GM18870 (cell line): ENCODE results near the gene FCER2.

Experiments
- ATAC-seq: cut with Tn5 transposase; IDR thresholded peaks from one replicate; pipeline ENCODE4 v1.9.1; 2021; ENCODE audit warnings: moderate library complexity; ENCODE audit not compliant: unreplicated experiment

Gene FCER2

DNA sequence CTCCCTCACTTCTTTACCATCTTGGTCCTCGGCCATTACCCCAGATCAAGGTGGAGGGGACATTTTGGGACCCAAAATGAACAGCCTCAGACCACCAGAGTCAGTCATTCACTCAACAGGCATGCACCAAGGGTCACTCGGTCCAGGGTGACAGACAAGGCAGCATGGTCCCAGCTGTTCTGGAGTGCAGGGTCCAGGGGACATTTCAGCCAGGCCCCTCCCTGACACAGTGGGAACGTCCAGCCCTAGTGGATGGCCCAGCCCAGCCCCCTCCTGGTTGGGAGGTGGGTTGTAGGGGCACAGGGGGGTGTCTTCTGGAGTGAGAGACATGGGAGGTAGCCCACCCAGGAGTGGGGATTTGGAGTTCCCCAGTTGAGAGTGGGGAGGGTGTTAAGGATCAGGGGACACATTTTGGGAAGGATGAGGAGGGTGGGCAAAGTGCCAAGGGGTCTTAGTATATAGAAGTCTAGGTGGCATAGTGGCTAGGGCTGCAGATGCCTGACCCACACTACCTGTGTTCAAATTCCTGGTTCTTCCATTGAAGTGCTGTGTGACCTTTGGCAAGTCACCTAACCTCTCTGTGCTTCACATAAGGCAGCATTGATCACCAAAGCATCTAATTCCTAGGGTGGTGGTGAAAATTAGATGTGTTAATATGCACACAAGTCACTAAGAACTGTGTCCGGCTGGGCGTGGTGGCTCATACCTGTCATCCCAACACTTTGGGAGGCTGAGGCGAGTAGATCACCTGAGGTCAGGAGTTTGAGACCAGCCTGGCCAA lies 2.5 kb upstream of the FCER2 start:
- no peak for ATAC-seq

GRCh38 chr19:7703332-7703731 lies 1.4 kb upstream of the FCER2 start:
- no peak for ATAC-seq

DNA sequence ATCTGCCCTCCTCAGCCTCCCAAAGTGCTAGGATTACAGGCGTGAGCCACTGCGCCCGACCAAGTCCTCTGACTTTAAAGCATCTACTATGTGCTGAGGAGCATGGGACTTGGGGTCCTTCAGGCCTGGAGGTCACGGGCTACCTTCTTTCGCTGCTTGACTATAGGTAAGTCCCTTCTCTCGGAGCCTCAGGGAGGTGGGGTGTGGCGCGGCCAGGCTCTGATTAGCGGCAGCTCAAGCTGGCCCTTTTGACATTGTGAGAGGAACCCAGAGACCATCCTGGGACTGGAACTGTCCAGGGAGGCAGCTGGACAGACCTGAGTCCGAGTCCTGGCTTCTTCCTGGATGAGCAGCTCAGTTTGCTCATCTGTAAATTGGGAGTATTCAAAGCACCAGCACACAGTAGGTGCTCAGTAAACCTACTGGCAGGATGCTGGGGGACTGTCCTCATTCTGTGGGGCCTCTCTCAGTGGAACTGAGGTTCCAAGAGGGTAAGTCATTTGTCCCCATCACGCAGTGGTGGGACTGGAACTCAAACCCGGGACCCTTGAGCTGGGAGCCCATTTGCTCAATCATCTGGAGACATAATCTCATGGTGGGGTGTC lies 780 bp downstream of the FCER2 start:
- ATAC-seq, result no peak

DNA sequence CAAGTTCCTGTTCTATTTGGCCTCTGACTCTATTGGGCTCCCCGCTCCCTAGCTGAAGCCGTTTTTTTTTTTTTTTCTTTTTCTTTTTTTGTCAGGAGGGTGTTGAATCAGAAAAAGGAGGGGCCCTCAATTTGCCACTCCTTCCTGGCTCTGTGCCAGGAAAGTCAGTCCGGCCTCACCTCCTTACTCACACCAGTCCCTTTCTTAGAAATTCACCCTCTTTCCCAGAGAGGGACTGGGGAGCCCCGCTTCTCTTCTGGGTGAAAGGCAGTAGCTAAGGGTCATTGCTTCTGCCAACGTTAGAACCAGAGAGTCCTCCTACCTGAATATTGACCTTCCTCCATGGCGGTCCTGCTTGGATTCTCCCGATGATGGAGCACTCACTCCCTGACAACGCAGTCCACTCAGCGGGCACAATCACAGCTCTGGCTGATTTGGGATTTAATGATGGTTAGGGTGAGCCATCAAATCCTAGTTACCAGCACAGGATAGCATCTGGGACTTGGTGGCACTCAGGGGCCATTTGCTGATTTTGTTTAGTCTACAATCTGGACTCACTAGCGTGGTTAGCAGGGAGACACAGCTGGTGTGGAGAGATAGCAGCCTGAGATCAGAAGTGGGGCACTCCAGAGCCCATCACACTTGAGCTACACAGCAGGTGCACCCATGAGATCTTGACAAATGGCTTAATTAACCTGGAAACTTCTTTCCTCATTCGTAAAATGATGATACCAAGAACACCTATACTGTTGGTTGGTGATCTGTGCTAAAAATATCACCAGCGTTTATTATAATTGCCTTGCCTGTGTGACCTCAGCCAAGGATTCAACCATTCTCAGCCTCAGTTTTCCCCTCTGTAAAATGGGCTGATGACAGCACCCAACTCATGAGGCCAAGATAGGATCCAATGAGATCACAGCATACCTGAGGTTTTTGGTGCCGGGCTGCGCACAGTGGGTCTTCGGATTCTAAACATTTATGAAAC lies 2.2 kb downstream of the FCER2 start:
- ATAC-seq, result no peak

DNA sequence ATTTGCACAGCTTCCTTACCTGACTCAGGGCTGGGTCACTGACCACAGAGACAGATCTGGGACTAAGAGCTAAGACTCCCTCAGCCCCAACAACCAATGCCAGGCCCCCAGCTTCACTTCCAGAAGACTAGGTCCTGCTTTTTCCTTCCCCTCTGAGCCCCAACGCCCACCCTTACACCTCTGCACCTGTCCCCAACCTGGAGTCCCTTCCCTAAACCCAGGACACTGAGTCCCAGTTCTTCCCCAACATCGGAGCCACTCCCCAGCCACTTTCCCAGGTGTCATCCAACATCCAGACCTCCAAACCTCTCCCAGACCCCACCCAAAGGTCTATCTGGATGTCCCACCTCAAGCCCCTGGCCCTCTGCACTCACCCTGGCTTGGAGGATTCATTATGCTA lies 2.9 kb downstream of the FCER2 start:
- no peak for ATAC-seq

DNA sequence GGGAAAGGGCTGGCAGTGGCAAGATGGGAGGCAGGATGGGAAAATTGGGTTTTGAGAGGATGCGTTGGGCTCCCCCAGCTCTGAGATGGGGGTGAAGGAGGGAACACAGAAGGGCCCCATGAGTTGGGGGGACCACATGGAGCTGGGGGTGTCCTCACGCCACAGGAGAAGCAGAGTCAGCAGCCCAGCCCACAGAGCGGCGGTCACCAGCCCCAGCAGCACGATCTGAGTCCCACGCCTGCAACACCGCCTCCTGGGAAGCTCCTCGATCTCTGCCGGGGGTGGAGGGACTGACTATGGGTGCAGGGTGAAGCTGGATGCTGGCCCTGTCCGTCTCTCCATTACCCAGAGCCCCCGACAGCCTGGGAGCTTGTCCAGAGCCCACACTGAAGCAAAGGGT lies 3.3 kb downstream of the FCER2 start:
- ATAC-seq, result no peak

GRCh38 chr19:7697721-7698287 lies 4.1 kb downstream of the FCER2 start:
- no peak for ATAC-seq

DNA sequence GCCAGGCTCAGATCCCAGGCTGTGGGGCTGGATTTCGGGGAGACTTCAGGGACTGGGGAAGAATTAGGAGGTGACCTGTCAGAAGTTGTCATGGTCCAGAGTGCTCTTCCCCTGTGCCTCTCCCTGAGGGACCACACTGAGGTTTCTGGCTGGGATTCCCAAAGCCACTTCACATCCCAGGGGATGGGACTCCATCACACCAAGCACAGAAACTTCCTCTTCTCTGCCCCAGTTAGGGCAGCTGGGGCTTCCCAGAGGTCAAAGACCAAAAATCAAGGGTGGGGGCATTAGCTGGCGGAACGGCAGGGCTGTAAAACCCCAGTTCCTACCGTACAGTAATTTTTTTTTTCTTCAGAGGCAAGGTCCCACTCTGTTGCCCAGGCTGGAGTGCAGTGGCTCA lies 7.4 kb downstream of the FCER2 start:
- ATAC-seq, result no peak

GRCh38 chr19:7692417-7693088 lies 9.4 kb downstream of the FCER2 start:
- ATAC-seq, result no peak

GRCh38 chr19:7691497-7691896 lies 10.4 kb downstream of the FCER2 start:
- ATAC-seq, result no peak

DNA sequence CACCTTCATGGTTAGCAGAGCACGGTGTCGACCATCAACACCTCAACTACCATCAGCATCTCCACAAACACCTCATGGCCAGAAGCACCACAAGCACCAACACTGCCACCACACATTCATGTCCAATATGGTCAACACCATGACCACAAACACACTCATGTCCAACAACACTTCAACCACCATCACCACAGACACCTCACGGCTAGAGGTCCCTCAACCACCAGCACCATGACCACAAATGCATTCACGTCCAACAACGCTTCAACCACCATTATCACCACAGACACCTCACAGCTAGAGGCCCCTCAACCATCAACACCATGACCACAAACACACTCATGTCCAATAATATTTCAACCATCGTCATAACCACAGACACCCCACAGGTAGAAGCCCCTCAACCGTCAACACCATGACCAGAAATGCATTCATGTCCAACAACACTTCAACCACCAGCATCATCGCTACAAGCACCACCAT lies 11.1 kb downstream of the FCER2 start:
- ATAC-seq, result no peak

- no peak for ATAC-seq
Observed at GRCh38 chr19:7689165-7689564, 12.8 kb downstream of the FCER2 start.

DNA sequence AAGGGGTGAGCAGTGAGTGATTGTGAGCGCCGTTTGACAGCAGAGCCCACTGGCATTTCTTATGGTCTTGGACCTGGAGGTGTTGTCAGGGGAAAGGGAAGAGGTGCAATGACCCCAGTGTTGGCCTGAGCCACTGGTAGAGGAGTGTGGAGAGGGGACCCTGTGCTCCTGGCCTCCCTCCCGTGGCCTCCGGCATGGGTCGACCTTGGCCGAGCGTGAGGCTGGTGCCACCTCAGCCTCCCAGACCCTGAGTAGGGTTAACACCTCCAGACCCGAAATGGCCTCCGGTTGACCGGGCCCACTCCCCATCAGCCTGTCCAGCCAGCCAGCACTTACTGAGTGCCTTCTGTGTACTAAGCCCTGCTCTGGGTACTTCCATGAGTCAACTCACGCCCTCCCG lies 14.8 kb downstream of the FCER2 start:
- ATAC-seq, result no peak

DNA sequence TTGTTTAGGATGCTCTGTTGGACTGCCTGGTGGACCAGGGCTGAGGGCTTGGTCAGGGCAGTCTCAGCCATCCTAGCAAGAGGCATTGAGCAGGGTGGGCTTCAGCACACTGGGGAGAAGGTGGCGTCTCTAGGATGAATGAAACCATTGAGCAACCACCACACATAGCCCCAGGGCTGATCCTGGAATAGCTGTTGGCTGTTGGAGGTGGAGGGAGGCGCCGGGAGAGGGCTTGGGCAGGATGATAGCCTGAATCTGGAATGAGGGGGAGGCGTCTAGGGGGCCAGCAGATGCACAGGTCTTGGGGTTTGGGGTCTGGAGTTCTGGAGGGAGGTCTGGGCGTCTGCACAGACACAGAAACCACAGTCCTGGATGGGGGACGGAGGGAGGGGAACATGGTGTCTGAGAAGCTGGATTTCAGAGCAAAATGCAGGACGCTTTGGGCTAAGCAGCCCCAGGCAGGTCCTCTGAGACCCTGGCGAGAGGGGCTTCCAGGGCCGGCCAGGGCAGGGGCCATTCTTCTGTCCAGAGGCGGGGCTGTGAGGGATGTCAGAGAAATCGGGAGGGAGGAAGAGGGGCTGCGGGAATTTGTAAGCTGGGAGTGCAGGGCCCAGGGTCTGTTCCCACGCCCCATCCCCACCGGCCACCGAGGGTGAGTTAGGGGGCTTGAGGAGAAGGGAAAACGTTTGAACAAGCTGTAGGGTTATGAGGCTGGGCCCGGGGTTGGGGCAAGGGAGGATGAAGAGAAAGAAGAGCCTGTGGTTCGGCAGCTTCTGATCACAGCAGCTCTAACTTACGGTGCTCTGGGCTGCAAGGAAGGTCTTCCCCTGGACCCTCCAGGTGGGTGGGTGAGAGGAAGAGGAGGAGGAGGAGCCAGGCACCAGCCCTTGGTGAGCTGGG lies 16.1 kb downstream of the FCER2 start:
- ATAC-seq, result no peak

DNA sequence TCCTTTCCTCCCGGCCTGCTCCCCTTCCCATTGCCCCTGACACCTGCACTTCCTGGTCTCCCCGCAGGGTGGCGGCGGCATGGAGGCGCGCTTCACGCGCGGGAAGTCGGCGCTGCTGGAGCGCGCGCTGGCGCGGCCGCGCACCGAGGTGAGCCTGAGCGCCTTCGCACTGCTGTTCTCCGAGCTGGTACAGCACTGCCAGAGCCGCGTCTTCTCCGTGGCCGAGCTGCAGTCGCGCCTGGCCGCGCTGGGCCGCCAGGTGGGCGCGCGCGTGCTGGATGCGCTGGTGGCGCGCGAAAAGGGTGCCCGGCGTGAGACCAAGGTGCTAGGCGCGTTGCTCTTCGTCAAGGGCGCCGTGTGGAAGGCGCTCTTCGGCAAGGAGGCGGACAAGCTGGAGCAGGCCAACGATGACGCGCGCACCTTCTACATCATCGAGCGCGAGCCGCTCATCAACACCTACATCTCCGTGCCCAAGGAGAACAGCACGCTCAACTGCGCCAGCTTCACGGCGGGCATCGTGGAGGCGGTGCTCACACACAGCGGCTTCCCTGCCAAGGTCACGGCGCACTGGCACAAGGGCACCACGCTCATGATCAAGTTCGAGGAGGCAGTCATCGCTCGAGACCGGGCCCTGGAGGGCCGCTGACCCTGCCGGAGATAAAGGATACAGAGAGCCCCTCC lies 19.6 kb downstream of the FCER2 start:
- ATAC-seq, result no peak

- no peak for ATAC-seq
Observed at GRCh38 chr19:7681340-7682174, 20.4 kb downstream of the FCER2 start.

GRCh38 chr19:7680606-7681339 lies 21.2 kb downstream of the FCER2 start, which contains the start of gene TRAPPC5:
Gene TRAPPC5 (plus strand): TSS chr19:7680833. CDS start chr19:7682254, 1,421 bp downstream.
- no peak for ATAC-seq
